Memory B cell (primary cell): ENCODE measurements around the gene ANKH.
A peak's percentile ranks its signal among the peaks of the same experiment; 100 is the strongest.

Experiments used
- ATAC-seq: fragments of 150-1000 bp; cut with Tn5 transposase; 2 replicates; pipeline ENCODE4 v1.10.0; 2021; ENCODE audit warnings: low read depth, mild to moderate bottlenecking, moderate library complexity
- DNase-seq, 2 donors: peaks; one replicate each; pipeline ENCODE4 v3.0.0; 2022; ENCODE audit warnings: low spot score in 2 of 2
- H3K27ac Mint-ChIP-seq: one replicate; pipeline ENCODE4 v1.8.0; 2022; ENCODE audit warnings: mild to moderate bottlenecking, moderate library complexity, mixed read lengths
- H3K27me3 Mint-ChIP-seq: one replicate; pipeline ENCODE4 v1.8.0; 2022; ENCODE audit warnings: mixed read lengths
- H3K36me3 Mint-ChIP-seq: one replicate; pipeline ENCODE4 v1.8.0; 2022; ENCODE audit warnings: mild to moderate bottlenecking, mixed read lengths
- H3K4me1 Mint-ChIP-seq: one replicate; pipeline ENCODE4 v1.8.0; 2022; ENCODE audit warnings: mixed read lengths
- H3K4me3 Mint-ChIP-seq: one replicate; pipeline ENCODE4 v1.8.0; 2022; ENCODE audit warnings: mild to moderate bottlenecking, moderate library complexity, mixed read lengths
- H3K9me3 Mint-ChIP-seq: one replicate; pipeline ENCODE4 v1.8.0; 2022; ENCODE audit warnings: mixed read lengths

ANKH gene

GRCh38 chr5:14662721-14663260, 208.8 kb downstream of the ANKH start:
- peak overlapping the region; percentile 55 for H3K27ac Mint-ChIP-seq
- ATAC-seq (no peak), DNase-seq (no peak)
- no peaks in the 10 kb centered on the region for H3K9me3 Mint-ChIP-seq
- H3K4me1 Mint-ChIP-seq = peaks cover 40% of the 10 kb centered on the region
- no peaks in the 10 kb centered on the region for H3K27me3 Mint-ChIP-seq
- H3K4me3 Mint-ChIP-seq = no peak overlapping the region
- H3K36me3 Mint-ChIP-seq = no peaks in the 10 kb centered on the region

DNA sequence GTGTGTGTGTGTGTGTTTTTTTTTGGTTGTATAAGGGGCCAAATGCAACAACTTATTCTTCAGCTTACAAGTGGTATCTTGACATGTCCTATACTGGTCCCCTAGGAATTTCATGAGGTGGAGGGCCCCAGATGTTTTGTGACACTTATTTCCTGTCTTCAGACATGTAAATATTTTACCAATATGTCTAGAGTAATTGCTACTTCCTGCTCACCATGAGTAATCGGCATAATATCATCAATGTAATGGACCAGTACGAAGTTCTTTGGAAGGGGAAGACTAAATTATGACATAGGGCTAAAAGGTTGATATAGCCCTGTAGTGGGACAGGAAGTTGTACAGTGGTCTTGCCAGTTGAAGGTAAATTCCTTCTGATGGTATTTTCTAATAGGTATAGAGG, 210.7 kb downstream of the ANKH start:
- H3K4me1 Mint-ChIP-seq = peaks cover 20% of the 10 kb centered on the region
- H3K36me3 Mint-ChIP-seq = no peaks in the 10 kb centered on the region
- H3K9me3 Mint-ChIP-seq = no peaks in the 10 kb centered on the region
- no peaks in the 10 kb centered on the region for H3K27me3 Mint-ChIP-seq
- ATAC-seq (no peak), DNase-seq (no peak)
- H3K4me3 Mint-ChIP-seq = no peak overlapping the region
- H3K27ac Mint-ChIP-seq = no peak overlapping the region

DNA sequence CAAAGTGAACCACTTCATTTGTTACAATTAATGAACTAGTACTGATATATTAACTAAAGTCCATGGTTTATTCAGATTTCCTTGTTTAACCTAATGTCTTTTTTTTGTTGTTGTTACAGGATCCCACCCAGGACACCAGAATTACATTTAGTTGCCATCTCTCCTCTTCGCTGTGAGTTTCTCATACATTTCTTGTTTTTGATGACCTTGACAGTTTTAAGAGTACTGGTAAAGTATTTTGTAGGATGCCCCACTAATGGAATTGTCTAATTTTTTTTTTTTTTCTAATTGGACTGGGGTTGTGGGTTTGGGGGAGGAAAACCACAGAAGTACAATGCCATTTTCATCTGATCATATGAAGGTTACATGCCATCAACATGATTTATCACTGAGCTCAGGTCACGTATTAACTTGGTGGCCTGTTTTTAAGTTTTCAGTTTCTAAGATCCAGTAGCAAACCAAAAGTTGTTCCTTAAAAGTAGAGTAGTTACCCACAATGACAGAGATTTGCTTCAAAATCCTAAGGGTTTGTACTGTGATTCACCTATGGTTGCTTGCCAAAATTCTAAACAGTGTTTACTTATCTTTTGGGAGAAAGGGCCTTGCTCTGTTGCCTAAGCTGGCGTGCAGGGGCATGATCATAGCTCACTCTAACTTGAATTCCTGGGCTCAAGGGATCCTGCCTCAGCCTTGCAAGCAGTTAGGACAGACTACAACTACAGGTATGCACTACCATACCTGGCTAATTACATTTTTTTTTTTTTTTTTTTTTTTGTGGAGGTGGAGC, 211.6 kb downstream of the ANKH start:
- Mint-ChIP-seq H3K4me1 (peaks cover 18% of the 10 kb centered on the region), H3K36me3 (no peaks in the 10 kb centered on the region), H3K9me3 (no peaks in the 10 kb centered on the region), H3K27ac (no peak overlapping the region), H3K4me3 (no peak overlapping the region), H3K27me3 (no peaks in the 10 kb centered on the region)
- no peak for DNase-seq
- ATAC-seq = no peak

GRCh38 chr5:14656898-14657297, 214.7 kb downstream of the ANKH start:
- H3K27me3 Mint-ChIP-seq = no peaks in the 10 kb centered on the region
- DNase-seq (no peak), ATAC-seq (no peak)
- H3K9me3 Mint-ChIP-seq = no peaks in the 10 kb centered on the region
- no peak overlapping the region for H3K4me3 Mint-ChIP-seq
- H3K27ac Mint-ChIP-seq = no peak overlapping the region
- peaks cover 12% of the 10 kb centered on the region for H3K4me1 Mint-ChIP-seq
- H3K36me3 Mint-ChIP-seq = no peaks in the 10 kb centered on the region

DNA sequence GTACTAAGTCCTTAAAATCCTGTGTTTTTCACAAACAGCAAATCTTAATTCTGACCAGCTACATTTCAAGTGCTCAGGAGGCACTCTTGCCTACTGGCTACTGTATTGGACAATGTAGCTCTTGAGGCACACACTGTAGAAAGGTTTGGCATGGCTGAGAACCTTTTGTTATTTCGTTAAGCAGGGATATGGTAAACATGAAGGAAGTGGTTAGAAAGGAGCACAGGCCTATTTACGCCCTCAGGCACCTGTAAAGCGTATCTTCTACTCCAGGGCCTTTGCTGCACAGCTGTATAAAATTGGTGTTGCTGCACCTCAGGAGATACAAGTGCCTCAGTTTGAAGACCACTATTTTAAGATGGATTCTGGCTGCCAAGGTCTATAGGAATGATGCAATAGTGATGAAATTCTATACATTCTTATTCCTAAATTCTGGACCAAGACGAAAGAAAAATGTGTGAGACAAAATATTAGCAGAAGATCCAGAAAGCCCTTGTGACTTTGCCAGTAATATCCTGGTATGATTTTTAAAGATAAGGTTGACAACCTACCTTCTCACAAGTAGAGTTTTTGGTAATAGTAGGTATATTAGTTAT, 216.3 kb downstream of the ANKH start:
- no peaks in the 10 kb centered on the region for H3K27me3 Mint-ChIP-seq
- no peak for ATAC-seq
- H3K36me3 Mint-ChIP-seq = no peaks in the 10 kb centered on the region
- H3K4me1 Mint-ChIP-seq = peaks cover 3% of the 10 kb centered on the region
- no peak for DNase-seq
- H3K27ac Mint-ChIP-seq = no peak overlapping the region
- H3K9me3 Mint-ChIP-seq = no peaks in the 10 kb centered on the region
- H3K4me3 Mint-ChIP-seq = no peak overlapping the region
